ENCODE measurements around the gene CD47.

Gene CD47

GRCh38 chr3:108001457-108001856, 89.4 kb downstream of the CD47 start:
- H3K79me2 ChIP-seq (ENCODE audit: low read length), result no peaks in the 10 kb centered on the region
- no peaks in the 10 kb centered on the region for H3K36me3 ChIP-seq (replicated peaks; ENCODE audit: low read depth, low read length)
- H2AFZ ChIP-seq (ENCODE audit: low read depth, low read length), result no peak overlapping the region
- no peak overlapping the region for H3K4me2 ChIP-seq (ENCODE audit: low read length)
- no peak overlapping the region for H3K9ac ChIP-seq (ENCODE audit: low read length)
- H3K4me3 ChIP-seq (ENCODE audit: low read length), result no peak overlapping the region
- no peaks in the 10 kb centered on the region for H3K27me3 ChIP-seq (ENCODE audit: low read depth, low read length)
- no peaks in the 10 kb centered on the region for H4K20me1 ChIP-seq (ENCODE audit: insufficient read depth, low read length)
- H3K9me3 ChIP-seq (ENCODE audit: insufficient read depth, low read length), result no peaks in the 10 kb centered on the region
- no peaks in the 10 kb centered on the region for H3K4me1 ChIP-seq (ENCODE audit: low read length)
- no peak overlapping the region for H3K27ac ChIP-seq (ENCODE audit: low read length)
- TF ChIP-seq CTCF (IDR thresholded peaks at IDR 0.05; ENCODE audit: low read depth, low read length) (no peak), EZH2phosphoT487 (IDR thresholded peaks at IDR 0.05; ENCODE audit: low read depth) (no peak)

- Histone ChIP-seq H3K9ac (ENCODE audit: low read length) (no peak overlapping the region), H4K20me1 (ENCODE audit: insufficient read depth, low read length) (no peaks in the 10 kb centered on the region), H3K79me2 (ENCODE audit: low read length) (no peaks in the 10 kb centered on the region), H3K36me3 (replicated peaks; ENCODE audit: low read depth, low read length) (no peaks in the 10 kb centered on the region), H3K27me3 (ENCODE audit: low read depth, low read length) (no peaks in the 10 kb centered on the region), H2AFZ (ENCODE audit: low read depth, low read length) (no peak overlapping the region), H3K4me2 (ENCODE audit: low read length) (no peak overlapping the region), H3K9me3 (ENCODE audit: insufficient read depth, low read length) (no peaks in the 10 kb centered on the region), H3K4me3 (ENCODE audit: low read length) (no peak overlapping the region), H3K27ac (ENCODE audit: low read length) (no peak overlapping the region), H3K4me1 (ENCODE audit: low read length) (no peaks in the 10 kb centered on the region)
- TF ChIP-seq EZH2phosphoT487 (IDR thresholded peaks at IDR 0.05; ENCODE audit: low read depth) (no peak), CTCF (IDR thresholded peaks at IDR 0.05; ENCODE audit: low read depth, low read length) (no peak)
Observed at GRCh38 chr3:107999215-107999775, 91.5 kb downstream of the CD47 start.

- H3K4me2 ChIP-seq (ENCODE audit: low read length), result no peak overlapping the region
- H3K4me1 ChIP-seq (ENCODE audit: low read length), result peaks cover 8% of the 10 kb centered on the region
Observed at GRCh38 chr3:107997671-107998070, 93.2 kb downstream of the CD47 start.

GRCh38 chr3:107995823-107996222, 95.0 kb downstream of the CD47 start:
- H3K9ac ChIP-seq (ENCODE audit: low read length), result no peak overlapping the region
- H4K20me1 ChIP-seq (ENCODE audit: insufficient read depth, low read length), result no peaks in the 10 kb centered on the region
- no peaks in the 10 kb centered on the region for H3K36me3 ChIP-seq (replicated peaks; ENCODE audit: low read depth, low read length)
- no peaks in the 10 kb centered on the region for H3K27me3 ChIP-seq (ENCODE audit: low read depth, low read length)
- no peak overlapping the region for H3K27ac ChIP-seq (ENCODE audit: low read length)
- TF ChIP-seq EZH2phosphoT487 (IDR thresholded peaks at IDR 0.05; ENCODE audit: low read depth) (no peak), CTCF (IDR thresholded peaks at IDR 0.05; ENCODE audit: low read depth, low read length) (no peak)
- H2AFZ ChIP-seq (ENCODE audit: low read depth, low read length), result no peak overlapping the region
- no peaks in the 10 kb centered on the region for H3K9me3 ChIP-seq (ENCODE audit: insufficient read depth, low read length)
- no peaks in the 10 kb centered on the region for H3K79me2 ChIP-seq (ENCODE audit: low read length)
- no peak overlapping the region for H3K4me3 ChIP-seq (ENCODE audit: low read length)
- no peak overlapping the region for H3K4me2 ChIP-seq (ENCODE audit: low read length)
- H3K4me1 ChIP-seq (ENCODE audit: low read length), result peaks cover 8% of the 10 kb centered on the region

More at GRCh38 chr3:107997671-107998070, 93.2 kb downstream of the CD47 start:
- TF ChIP-seq CTCF (IDR thresholded peaks at IDR 0.05; ENCODE audit: low read depth, low read length), result no peak
- TF ChIP-seq EZH2phosphoT487 (IDR thresholded peaks at IDR 0.05; ENCODE audit: low read depth), result no peak
- H3K79me2 ChIP-seq (ENCODE audit: low read length), result no peaks in the 10 kb centered on the region
- H3K27me3 ChIP-seq (ENCODE audit: low read depth, low read length), result no peaks in the 10 kb centered on the region
- H3K9me3 ChIP-seq (ENCODE audit: insufficient read depth, low read length), result no peaks in the 10 kb centered on the region
- H4K20me1 ChIP-seq (ENCODE audit: insufficient read depth, low read length), result no peaks in the 10 kb centered on the region
- H3K27ac ChIP-seq (ENCODE audit: low read length), result no peak overlapping the region
- no peak overlapping the region for H3K9ac ChIP-seq (ENCODE audit: low read length)
- no peaks in the 10 kb centered on the region for H3K36me3 ChIP-seq (replicated peaks; ENCODE audit: low read depth, low read length)
- no peak overlapping the region for H2AFZ ChIP-seq (ENCODE audit: low read depth, low read length)
- no peak overlapping the region for H3K4me3 ChIP-seq (ENCODE audit: low read length)

Data from OCI-LY3 (cell line).